GM13976 (cell line): ENCODE data around the gene DYNC2H1.
A peak's percentile ranks its signal among the peaks of the same experiment; 100 is the strongest.

Experiments
- DNase-seq: peaks from one replicate; pipeline ENCODE4 v3.0.0; 2012; ENCODE audit warnings: low spot score
- in situ Hi-C: fragments of 300-500 bp; cut with MboI; formaldehyde crosslinking; loops from one replicate; pipeline ENCODE4 v1.12.0; 2022; ENCODE audit warnings: low sequenced_read_pairs, mixed read lengths, inconsistent platforms; ENCODE audit not compliant: unreplicated experiment
- TF ChIP-seq, protein P1 (sequence below): IDR thresholded peaks from 2 replicates; pipeline ENCODE4 v1.5.1; 2012; ENCODE audit warnings: borderline replicate concordance, mild to moderate bottlenecking; ENCODE audit not compliant: insufficient read depth; ENCODE audit errors: extremely low read depth, missing control alignments, control extremely low read depth

DYNC2H1 gene, protein sequence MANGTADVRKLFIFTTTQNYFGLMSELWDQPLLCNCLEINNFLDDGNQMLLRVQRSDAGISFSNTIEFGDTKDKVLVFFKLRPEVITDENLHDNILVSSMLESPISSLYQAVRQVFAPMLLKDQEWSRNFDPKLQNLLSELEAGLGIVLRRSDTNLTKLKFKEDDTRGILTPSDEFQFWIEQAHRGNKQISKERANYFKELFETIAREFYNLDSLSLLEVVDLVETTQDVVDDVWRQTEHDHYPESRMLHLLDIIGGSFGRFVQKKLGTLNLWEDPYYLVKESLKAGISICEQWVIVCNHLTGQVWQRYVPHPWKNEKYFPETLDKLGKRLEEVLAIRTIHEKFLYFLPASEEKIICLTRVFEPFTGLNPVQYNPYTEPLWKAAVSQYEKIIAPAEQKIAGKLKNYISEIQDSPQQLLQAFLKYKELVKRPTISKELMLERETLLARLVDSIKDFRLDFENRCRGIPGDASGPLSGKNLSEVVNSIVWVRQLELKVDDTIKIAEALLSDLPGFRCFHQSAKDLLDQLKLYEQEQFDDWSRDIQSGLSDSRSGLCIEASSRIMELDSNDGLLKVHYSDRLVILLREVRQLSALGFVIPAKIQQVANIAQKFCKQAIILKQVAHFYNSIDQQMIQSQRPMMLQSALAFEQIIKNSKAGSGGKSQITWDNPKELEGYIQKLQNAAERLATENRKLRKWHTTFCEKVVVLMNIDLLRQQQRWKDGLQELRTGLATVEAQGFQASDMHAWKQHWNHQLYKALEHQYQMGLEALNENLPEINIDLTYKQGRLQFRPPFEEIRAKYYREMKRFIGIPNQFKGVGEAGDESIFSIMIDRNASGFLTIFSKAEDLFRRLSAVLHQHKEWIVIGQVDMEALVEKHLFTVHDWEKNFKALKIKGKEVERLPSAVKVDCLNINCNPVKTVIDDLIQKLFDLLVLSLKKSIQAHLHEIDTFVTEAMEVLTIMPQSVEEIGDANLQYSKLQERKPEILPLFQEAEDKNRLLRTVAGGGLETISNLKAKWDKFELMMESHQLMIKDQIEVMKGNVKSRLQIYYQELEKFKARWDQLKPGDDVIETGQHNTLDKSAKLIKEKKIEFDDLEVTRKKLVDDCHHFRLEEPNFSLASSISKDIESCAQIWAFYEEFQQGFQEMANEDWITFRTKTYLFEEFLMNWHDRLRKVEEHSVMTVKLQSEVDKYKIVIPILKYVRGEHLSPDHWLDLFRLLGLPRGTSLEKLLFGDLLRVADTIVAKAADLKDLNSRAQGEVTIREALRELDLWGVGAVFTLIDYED (N-terminal part only)

GRCh38 chr11:103108933-103109817 lies at the start of gene DYNC2H1:
DYNC2H1 (plus strand) TSS chr11:103109426; CDS start chr11:103109575, 149 bp downstream.
- in situ Hi-C loops, result no loop called here
- peak; percentile 91 for DNase-seq
- TF ChIP-seq, protein P1, sequence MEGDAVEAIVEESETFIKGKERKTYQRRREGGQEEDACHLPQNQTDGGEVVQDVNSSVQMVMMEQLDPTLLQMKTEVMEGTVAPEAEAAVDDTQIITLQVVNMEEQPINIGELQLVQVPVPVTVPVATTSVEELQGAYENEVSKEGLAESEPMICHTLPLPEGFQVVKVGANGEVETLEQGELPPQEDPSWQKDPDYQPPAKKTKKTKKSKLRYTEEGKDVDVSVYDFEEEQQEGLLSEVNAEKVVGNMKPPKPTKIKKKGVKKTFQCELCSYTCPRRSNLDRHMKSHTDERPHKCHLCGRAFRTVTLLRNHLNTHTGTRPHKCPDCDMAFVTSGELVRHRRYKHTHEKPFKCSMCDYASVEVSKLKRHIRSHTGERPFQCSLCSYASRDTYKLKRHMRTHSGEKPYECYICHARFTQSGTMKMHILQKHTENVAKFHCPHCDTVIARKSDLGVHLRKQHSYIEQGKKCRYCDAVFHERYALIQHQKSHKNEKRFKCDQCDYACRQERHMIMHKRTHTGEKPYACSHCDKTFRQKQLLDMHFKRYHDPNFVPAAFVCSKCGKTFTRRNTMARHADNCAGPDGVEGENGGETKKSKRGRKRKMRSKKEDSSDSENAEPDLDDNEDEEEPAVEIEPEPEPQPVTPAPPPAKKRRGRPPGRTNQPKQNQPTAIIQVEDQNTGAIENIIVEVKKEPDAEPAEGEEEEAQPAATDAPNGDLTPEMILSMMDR, result peak; percentile 46

GRCh38 chr11:103061656-103062055 lies 47.6 kb upstream of the DYNC2H1 start:
- no peak for DNase-seq
- in situ Hi-C loops, result no loop called here
- TF ChIP-seq, protein P1, result no peak

- in situ Hi-C loops, result no loop called here
- TF ChIP-seq, protein P1, result no peak
- no peak for DNase-seq
Observed at GRCh38 chr11:103067118-103067517, 42.1 kb upstream of the DYNC2H1 start.

- no peak for DNase-seq
- in situ Hi-C loops, result no loop called here
- TF ChIP-seq, protein P1, result no peak
Observed at GRCh38 chr11:103069367-103069766, 39.9 kb upstream of the DYNC2H1 start.

GRCh38 chr11:103070142-103070541 lies 39.1 kb upstream of the DYNC2H1 start:
- TF ChIP-seq, protein P1, result no peak
- in situ Hi-C loops, result no loop called here
- no peak for DNase-seq
